Stimulated activated effector memory CD8-positive, alpha-beta T cell treated with anti-CD3 and anti-CD28 coated beads, Interleukin-12 subunit alpha, Interleukin-12 subunit beta, amount 100 ng/mL, for 72 hours (primary cell): Measurements from ENCODE around the gene SOS2.

ENCODE experiments used
- ATAC-seq: fragments of 150-1000 bp; cut with Tn5 transposase; 2 replicates; pipeline ENCODE4 v1.10.0; 2021
- DNase-seq, 2 donors: peaks; one replicate each; pipeline ENCODE4 v3.0.0; 2021 to 2022; ENCODE audit warnings: low spot score in 2 of 2
- H3K27ac Mint-ChIP-seq: one replicate; pipeline ENCODE4 v1.8.0; 2022; ENCODE audit warnings: mild to moderate bottlenecking, mixed read lengths
- H3K36me3 Mint-ChIP-seq: one replicate; pipeline ENCODE4 v1.8.0; 2022; ENCODE audit warnings: mild to moderate bottlenecking, mixed read lengths
- H3K4me1 Mint-ChIP-seq: one replicate; pipeline ENCODE4 v1.8.0; 2022; ENCODE audit warnings: mixed read lengths
- H3K4me3 Mint-ChIP-seq: one replicate; pipeline ENCODE4 v1.8.0; 2022; ENCODE audit warnings: mild to moderate bottlenecking, mixed read lengths
- H3K9me3 Mint-ChIP-seq: one replicate; pipeline ENCODE4 v1.8.0; 2022; ENCODE audit warnings: mixed read lengths

The SOS2 gene

GRCh38 chr14:50231475-50232275 is at the start of gene SOS2:
Gene SOS2 (minus strand): TSS chr14:50231578. CDS start chr14:50231283, 295 bp downstream.
- Mint-ChIP-seq H3K9me3 (no peaks in the 10 kb centered on the region), H3K4me3 (peak within 1 kb of the TSS; percentile 79), H3K4me1 (peaks cover 25% of the 10 kb centered on the region), H3K36me3 (peaks cover 16% of the 10 kb centered on the region), H3K27ac (peak within 1 kb of the TSS; percentile 89)
- DNase-seq, result peak; percentile 73 to 89
- ATAC-seq, result peak; percentile 90

- no peak overlapping the region for H3K27ac Mint-ChIP-seq
- H3K4me3 Mint-ChIP-seq, result no peak overlapping the region
- H3K4me1 Mint-ChIP-seq, result no peaks in the 10 kb centered on the region
- DNase-seq, result no peak
- H3K9me3 Mint-ChIP-seq, result no peaks in the 10 kb centered on the region
- no peak for ATAC-seq
- H3K36me3 Mint-ChIP-seq, result no peaks in the 10 kb centered on the region
Measured at GRCh38 chr14:50272498-50272897, 41.1 kb upstream of the SOS2 start.

GRCh38 chr14:50270932-50271331 is 39.6 kb upstream of the SOS2 start:
- DNase-seq, result no peak
- H3K36me3 Mint-ChIP-seq, result no peaks in the 10 kb centered on the region
- no peaks in the 10 kb centered on the region for H3K9me3 Mint-ChIP-seq
- no peak overlapping the region for H3K27ac Mint-ChIP-seq
- ATAC-seq, result no peak
- H3K4me3 Mint-ChIP-seq, result no peak overlapping the region
- H3K4me1 Mint-ChIP-seq, result no peaks in the 10 kb centered on the region

- Mint-ChIP-seq H3K36me3 (peaks cover 14% of the 10 kb centered on the region), H3K4me1 (no peaks in the 10 kb centered on the region), H3K27ac (no peak overlapping the region), H3K4me3 (no peak overlapping the region), H3K9me3 (no peaks in the 10 kb centered on the region)
- DNase-seq (no peak), ATAC-seq (no peak)
Measured at GRCh38 chr14:50265029-50265428, 33.7 kb upstream of the SOS2 start.

GRCh38 chr14:50263321-50263720 is 31.9 kb upstream of the SOS2 start:
- DNase-seq (no peak), ATAC-seq (no peak)
- Mint-ChIP-seq H3K4me3 (no peak overlapping the region), H3K36me3 (peaks cover 14% of the 10 kb centered on the region), H3K4me1 (no peaks in the 10 kb centered on the region), H3K9me3 (no peaks in the 10 kb centered on the region), H3K27ac (no peak overlapping the region)

- DNase-seq, result no peak
- Mint-ChIP-seq H3K9me3 (no peaks in the 10 kb centered on the region), H3K4me3 (no peak overlapping the region), H3K4me1 (no peaks in the 10 kb centered on the region), H3K27ac (no peak overlapping the region), H3K36me3 (peaks cover 14% of the 10 kb centered on the region)
- ATAC-seq, result no peak
Measured at GRCh38 chr14:50262865-50263264, 31.5 kb upstream of the SOS2 start.

- DNase-seq, result no peak
- peaks cover 14% of the 10 kb centered on the region for H3K36me3 Mint-ChIP-seq
- no peak overlapping the region for H3K27ac Mint-ChIP-seq
- no peaks in the 10 kb centered on the region for H3K4me1 Mint-ChIP-seq
- H3K9me3 Mint-ChIP-seq, result no peaks in the 10 kb centered on the region
- no peak overlapping the region for H3K4me3 Mint-ChIP-seq
- peak; percentile 69 for ATAC-seq
Measured at GRCh38 chr14:50260511-50260910, 29.1 kb upstream of the SOS2 start.

GRCh38 chr14:50260072-50260471 is 28.7 kb upstream of the SOS2 start:
- no peak for DNase-seq
- H3K27ac Mint-ChIP-seq, result no peak overlapping the region
- H3K4me3 Mint-ChIP-seq, result no peak overlapping the region
- H3K9me3 Mint-ChIP-seq, result no peaks in the 10 kb centered on the region
- H3K4me1 Mint-ChIP-seq, result no peaks in the 10 kb centered on the region
- ATAC-seq, result no peak
- peaks cover 14% of the 10 kb centered on the region for H3K36me3 Mint-ChIP-seq

GRCh38 chr14:50257732-50258131 is 26.4 kb upstream of the SOS2 start:
- peaks cover 5% of the 10 kb centered on the region for H3K36me3 Mint-ChIP-seq
- ATAC-seq (no peak), DNase-seq (no peak)
- H3K4me1 Mint-ChIP-seq, result no peaks in the 10 kb centered on the region
- H3K27ac Mint-ChIP-seq, result no peak overlapping the region
- no peaks in the 10 kb centered on the region for H3K9me3 Mint-ChIP-seq
- no peak overlapping the region for H3K4me3 Mint-ChIP-seq

- no peak for DNase-seq
- Mint-ChIP-seq H3K27ac (no peak overlapping the region), H3K4me1 (no peaks in the 10 kb centered on the region), H3K36me3 (no peaks in the 10 kb centered on the region), H3K9me3 (no peaks in the 10 kb centered on the region), H3K4me3 (no peak overlapping the region)
- ATAC-seq, result no peak
Measured at GRCh38 chr14:50254248-50254647, 22.9 kb upstream of the SOS2 start.

- no peaks in the 10 kb centered on the region for H3K9me3 Mint-ChIP-seq
- H3K4me3 Mint-ChIP-seq, result no peak overlapping the region
- ATAC-seq (no peak), DNase-seq (no peak)
- H3K27ac Mint-ChIP-seq, result no peak overlapping the region
- H3K36me3 Mint-ChIP-seq, result no peaks in the 10 kb centered on the region
- no peaks in the 10 kb centered on the region for H3K4me1 Mint-ChIP-seq
Measured at GRCh38 chr14:50249136-50249775, 17.9 kb upstream of the SOS2 start.

GRCh38 chr14:50247245-50247644 is 15.9 kb upstream of the SOS2 start:
- Mint-ChIP-seq H3K36me3 (no peaks in the 10 kb centered on the region), H3K4me1 (no peaks in the 10 kb centered on the region), H3K4me3 (no peak overlapping the region), H3K9me3 (no peaks in the 10 kb centered on the region), H3K27ac (no peak overlapping the region)
- DNase-seq, result no peak
- no peak for ATAC-seq

- Mint-ChIP-seq H3K4me3 (no peak overlapping the region), H3K4me1 (no peaks in the 10 kb centered on the region), H3K9me3 (no peaks in the 10 kb centered on the region), H3K36me3 (no peaks in the 10 kb centered on the region), H3K27ac (no peak overlapping the region)
- DNase-seq (no peak), ATAC-seq (no peak)
Measured at GRCh38 chr14:50242566-50243310, 11.4 kb upstream of the SOS2 start.

- Mint-ChIP-seq H3K9me3 (no peaks in the 10 kb centered on the region), H3K4me1 (no peaks in the 10 kb centered on the region), H3K27ac (no peak overlapping the region), H3K4me3 (no peak overlapping the region), H3K36me3 (no peaks in the 10 kb centered on the region)
- no peak for ATAC-seq
- no peak for DNase-seq
Measured at GRCh38 chr14:50242096-50242495, 10.7 kb upstream of the SOS2 start.

GRCh38 chr14:50237427-50237826 is 6.0 kb upstream of the SOS2 start:
- H3K9me3 Mint-ChIP-seq, result no peaks in the 10 kb centered on the region
- H3K27ac Mint-ChIP-seq, result no peak overlapping the region
- H3K4me3 Mint-ChIP-seq, result no peak overlapping the region
- peaks cover 8% of the 10 kb centered on the region for H3K36me3 Mint-ChIP-seq
- H3K4me1 Mint-ChIP-seq, result peaks cover 8% of the 10 kb centered on the region
- DNase-seq, result no peak
- ATAC-seq, result no peak

GRCh38 chr14:50233951-50234250 is 2.5 kb upstream of the SOS2 start:
- no peaks in the 10 kb centered on the region for H3K9me3 Mint-ChIP-seq
- ATAC-seq (peak; percentile 35), DNase-seq (no peak)
- H3K4me1 Mint-ChIP-seq, result peaks cover 14% of the 10 kb centered on the region
- peak overlapping the region; percentile 43 for H3K4me3 Mint-ChIP-seq
- H3K27ac Mint-ChIP-seq, result peak overlapping the region; percentile 89
- peaks cover 16% of the 10 kb centered on the region for H3K36me3 Mint-ChIP-seq
